ENCODE measurements around the gene BTBD9. TPM values are rescaled to one million over a fixed set of nuclear protein-coding genes. Genes with fewer than 3 reads are reported as not detected.
A peak's percentile ranks its signal among the peaks of the same experiment; 100 is the strongest.

Gene BTBD9
- total RNA-seq, 4 donors from 2014 or later, result 17.3 to 50.3 (median 37.8) TPM

- Histone ChIP-seq H3K27me3 (no peaks in the 10 kb centered on the region), H3K36me3 (no peaks in the 10 kb centered on the region), H3K9me3 (no peaks in the 10 kb centered on the region), H3K27ac (no peak overlapping the region), H3K4me3 (no peak overlapping the region), H3K4me1 (peaks cover 0 to 4% (median 0%) of the 10 kb centered on the region in 4 donors)
- DNase-seq, result no peak
- TF ChIP-seq CTCF (IDR thresholded peaks at IDR 0.05), result no peak
- TF ChIP-seq POLR2A (IDR thresholded peaks at IDR 0.05), result no peak
These were observed 85.7 kb downstream of the BTBD9 start for GRCh38 chr6:38554014-38554413.

- no peak overlapping the region for H3K4me3 ChIP-seq
These were observed 87.6 kb downstream of the BTBD9 start for GRCh38 chr6:38552121-38552520.

GRCh38 chr6:38549795-38550194 is 89.9 kb downstream of the BTBD9 start:
- no peaks in the 10 kb centered on the region for H3K36me3 ChIP-seq
- H3K4me3 ChIP-seq, result no peak overlapping the region
- peaks cover 0 to 4% (median 0%) of the 10 kb centered on the region in 4 donors for H3K4me1 ChIP-seq
- no peak overlapping the region for H3K27ac ChIP-seq
- H3K9me3 ChIP-seq, result no peaks in the 10 kb centered on the region
- DNase-seq, result no peak
- H3K27me3 ChIP-seq, result no peaks in the 10 kb centered on the region
- no peak for TF ChIP-seq CTCF (IDR thresholded peaks at IDR 0.05)

More at GRCh38 chr6:38552121-38552520, 87.6 kb downstream of the BTBD9 start:
- no peaks in the 10 kb centered on the region for H3K36me3 ChIP-seq
- H3K9me3 ChIP-seq, result no peaks in the 10 kb centered on the region
- peak in 1 of 3 donors; percentile 22 for DNase-seq
- TF ChIP-seq POLR2A (IDR thresholded peaks at IDR 0.05), result no peak
- no peak for TF ChIP-seq CTCF (IDR thresholded peaks at IDR 0.05)
- no peaks in the 10 kb centered on the region for H3K27me3 ChIP-seq
- peaks cover 0 to 4% (median 0%) of the 10 kb centered on the region in 4 donors for H3K4me1 ChIP-seq
- H3K27ac ChIP-seq, result peak overlapping the region in 1 of 4 donors; percentile 49

GRCh38 chr6:38549180-38549579 is 90.5 kb downstream of the BTBD9 start:
- no peaks in the 10 kb centered on the region for H3K9me3 ChIP-seq
- H3K4me1 ChIP-seq, result peaks cover 0 to 4% (median 0%) of the 10 kb centered on the region in 4 donors
- TF ChIP-seq POLR2A (IDR thresholded peaks at IDR 0.05) (no peak), CTCF (IDR thresholded peaks at IDR 0.05) (no peak)
- H3K36me3 ChIP-seq, result no peaks in the 10 kb centered on the region
- no peak overlapping the region for H3K4me3 ChIP-seq
- DNase-seq, result no peak
- no peaks in the 10 kb centered on the region for H3K27me3 ChIP-seq
- H3K27ac ChIP-seq, result no peak overlapping the region

GRCh38 chr6:38543022-38543421 is 96.7 kb downstream of the BTBD9 start:
- no peak overlapping the region for H3K4me3 ChIP-seq
- H3K27me3 ChIP-seq, result no peaks in the 10 kb centered on the region
- no peak for DNase-seq
- H3K4me1 ChIP-seq, result no peaks in the 10 kb centered on the region
- no peaks in the 10 kb centered on the region for H3K9me3 ChIP-seq
- no peak overlapping the region for H3K27ac ChIP-seq
- H3K36me3 ChIP-seq, result no peaks in the 10 kb centered on the region
- TF ChIP-seq CTCF (IDR thresholded peaks at IDR 0.05) (no peak), POLR2A (IDR thresholded peaks at IDR 0.05) (no peak)

- Histone ChIP-seq H3K9me3 (no peaks in the 10 kb centered on the region), H3K4me1 (no peaks in the 10 kb centered on the region), H3K4me3 (no peak overlapping the region), H3K27me3 (no peaks in the 10 kb centered on the region), H3K27ac (no peak overlapping the region), H3K36me3 (no peaks in the 10 kb centered on the region)
- no peak for DNase-seq
- TF ChIP-seq POLR2A (IDR thresholded peaks at IDR 0.05) (no peak), CTCF (IDR thresholded peaks at IDR 0.05) (no peak)
These were observed 97.7 kb downstream of the BTBD9 start for GRCh38 chr6:38542031-38542430.

All from Peyer's patch (tissue), 4 donors.